ENCODE results near the gene RASL10B.

DNA sequence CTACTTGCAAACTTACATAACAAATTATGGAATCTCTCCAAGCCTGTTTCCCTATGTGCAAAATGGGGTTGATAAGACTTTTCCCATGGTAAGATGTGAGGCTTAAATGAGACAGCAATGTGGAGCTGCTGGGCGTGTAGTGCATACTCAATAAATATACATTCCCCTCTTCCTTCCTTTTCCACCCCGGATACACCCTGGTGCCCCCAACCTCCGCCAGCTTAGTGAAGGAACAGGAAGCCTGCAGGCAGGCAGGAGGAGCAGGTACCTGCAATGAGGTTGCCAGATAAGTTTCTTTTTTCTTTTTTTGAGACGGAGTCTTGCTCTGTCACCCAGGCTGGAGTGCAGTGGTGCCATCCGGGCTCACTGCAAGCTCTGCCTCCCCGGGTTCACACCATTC is 44.1 kb downstream of the RASL10B start:
- TF ChIP-seq EZH2 (IDR thresholded peaks at IDR 0.05): no peak
- no peak for TF ChIP-seq POLR2AphosphoS5 (IDR thresholded peaks at IDR 0.05; ENCODE audit: borderline replicate concordance, low read depth, low read length)

Measured in SK-N-MC (cell line).